ENCODE results near the gene GIGYF1.

The GIGYF1 gene

DNA sequence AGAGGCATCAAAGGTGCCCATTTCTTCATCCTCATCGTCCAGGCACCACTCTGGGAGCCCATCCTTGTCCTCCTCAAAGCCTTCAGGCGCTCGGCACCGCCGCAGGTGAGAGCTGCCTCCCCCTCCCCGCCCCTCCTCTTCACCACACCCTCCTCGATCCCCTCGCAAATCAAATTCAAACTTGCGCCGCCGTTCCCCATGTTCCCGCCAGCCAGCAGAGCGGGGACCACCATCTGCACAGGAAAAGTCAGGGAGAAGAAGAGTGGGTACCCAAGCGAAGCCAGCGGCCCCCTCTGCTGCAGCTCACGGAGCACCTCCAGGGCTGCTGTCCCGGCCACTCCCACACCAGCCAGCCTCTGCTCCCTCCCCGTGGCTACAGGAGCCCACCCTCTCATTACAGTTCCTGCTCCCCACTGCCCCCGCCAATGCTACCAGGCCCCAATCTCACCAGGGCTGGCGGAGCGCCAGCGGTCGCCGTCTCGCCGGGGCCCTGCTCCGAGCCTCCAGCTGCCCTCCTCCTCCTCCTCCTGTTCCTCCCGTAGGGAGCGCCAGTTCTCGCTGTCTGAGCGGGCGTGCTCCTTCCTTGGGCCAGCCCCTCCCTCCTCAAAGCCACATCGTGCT is 7.7 kb downstream of the GIGYF1 start:
- TF ChIP-seq, protein P1, sequence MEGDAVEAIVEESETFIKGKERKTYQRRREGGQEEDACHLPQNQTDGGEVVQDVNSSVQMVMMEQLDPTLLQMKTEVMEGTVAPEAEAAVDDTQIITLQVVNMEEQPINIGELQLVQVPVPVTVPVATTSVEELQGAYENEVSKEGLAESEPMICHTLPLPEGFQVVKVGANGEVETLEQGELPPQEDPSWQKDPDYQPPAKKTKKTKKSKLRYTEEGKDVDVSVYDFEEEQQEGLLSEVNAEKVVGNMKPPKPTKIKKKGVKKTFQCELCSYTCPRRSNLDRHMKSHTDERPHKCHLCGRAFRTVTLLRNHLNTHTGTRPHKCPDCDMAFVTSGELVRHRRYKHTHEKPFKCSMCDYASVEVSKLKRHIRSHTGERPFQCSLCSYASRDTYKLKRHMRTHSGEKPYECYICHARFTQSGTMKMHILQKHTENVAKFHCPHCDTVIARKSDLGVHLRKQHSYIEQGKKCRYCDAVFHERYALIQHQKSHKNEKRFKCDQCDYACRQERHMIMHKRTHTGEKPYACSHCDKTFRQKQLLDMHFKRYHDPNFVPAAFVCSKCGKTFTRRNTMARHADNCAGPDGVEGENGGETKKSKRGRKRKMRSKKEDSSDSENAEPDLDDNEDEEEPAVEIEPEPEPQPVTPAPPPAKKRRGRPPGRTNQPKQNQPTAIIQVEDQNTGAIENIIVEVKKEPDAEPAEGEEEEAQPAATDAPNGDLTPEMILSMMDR (conservative IDR thresholded peaks at IDR 0.05), result no peak
- H3K27ac ChIP-seq, result no peak overlapping the region

DNA sequence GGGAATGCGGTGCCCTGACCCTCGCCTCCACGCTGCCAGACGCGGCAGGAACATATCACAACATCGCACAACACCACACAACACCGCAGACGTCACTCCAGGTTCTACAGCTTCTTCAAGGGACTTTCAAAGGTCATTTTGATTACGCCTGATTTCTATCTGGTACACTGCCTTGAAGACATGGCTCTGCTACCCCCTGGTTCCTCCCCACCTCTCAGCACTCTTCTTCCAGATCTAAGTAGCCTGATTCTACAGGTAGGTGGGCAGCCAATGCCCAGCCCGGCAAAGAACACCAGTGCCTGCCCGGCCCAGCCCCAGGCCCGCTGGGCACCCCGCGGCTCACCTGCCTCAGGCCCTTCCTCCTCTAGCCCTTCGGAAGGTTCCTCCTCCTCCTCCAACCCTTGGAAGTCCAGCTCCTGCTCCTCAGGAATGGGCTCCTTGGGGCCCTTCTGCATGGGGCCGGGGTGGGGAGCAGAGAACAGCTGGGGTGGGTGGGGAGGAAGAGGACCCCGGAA is 8.4 kb downstream of the GIGYF1 start:
- TF ChIP-seq, protein P1 (conservative IDR thresholded peaks at IDR 0.05), result no peak
- no peak overlapping the region for H3K27ac ChIP-seq

DNA sequence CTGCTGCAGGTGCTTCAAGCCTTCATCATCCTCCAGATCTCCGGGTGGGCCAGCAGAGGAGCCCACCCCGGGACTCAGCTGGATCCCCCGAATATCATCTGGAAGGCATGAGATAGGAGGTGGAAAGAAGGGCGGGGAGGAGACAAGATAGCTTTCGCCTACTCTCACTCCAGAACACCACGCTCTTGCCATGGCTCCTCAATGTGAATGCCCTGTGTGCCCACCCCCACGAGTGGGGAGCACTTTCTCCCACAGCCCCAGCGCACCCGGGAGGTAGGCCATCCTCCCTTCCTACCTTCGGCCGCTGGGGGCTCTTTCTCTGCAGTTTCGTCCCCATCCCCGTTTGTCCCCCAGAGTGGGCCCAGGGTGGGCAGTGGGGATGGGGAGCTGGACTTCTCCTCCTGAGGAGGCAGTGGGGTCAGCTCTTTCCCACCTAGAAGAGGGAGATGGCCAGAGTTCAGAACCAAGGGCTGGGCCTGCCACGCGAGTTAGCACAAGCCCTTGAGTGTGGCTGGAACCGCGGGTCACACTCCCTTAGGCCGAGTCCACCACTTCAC is 8.9 kb downstream of the GIGYF1 start:
- TF ChIP-seq, protein P1 (conservative IDR thresholded peaks at IDR 0.05), result no peak

DNA sequence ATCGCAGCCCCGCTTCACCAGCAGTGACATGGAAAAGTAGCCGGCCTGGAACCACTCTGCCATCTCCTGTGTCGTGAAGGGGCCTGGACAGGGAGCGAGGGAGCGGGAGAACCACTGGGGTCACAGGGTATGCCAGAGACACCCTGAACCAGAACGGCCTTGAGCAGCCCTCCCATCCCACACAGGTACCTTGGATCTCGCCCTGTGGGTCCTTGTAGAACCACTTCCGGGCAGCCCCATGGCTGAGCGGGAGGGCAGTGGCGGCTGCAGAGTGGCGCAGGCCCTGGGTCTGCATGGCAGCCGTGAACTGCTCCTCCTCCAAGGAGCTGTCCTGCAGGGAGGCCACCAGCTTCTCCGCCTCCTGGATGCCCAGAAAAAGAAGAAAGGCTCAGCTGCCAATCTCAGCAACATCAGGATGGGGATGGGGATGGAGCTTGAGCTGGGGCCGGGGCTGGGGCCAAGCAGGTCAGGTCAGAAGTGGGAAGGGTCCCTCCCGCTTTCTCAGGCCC is 9.5 kb downstream of the GIGYF1 start:
- TF ChIP-seq, protein P1 (conservative IDR thresholded peaks at IDR 0.05), result no peak
- H3K27ac ChIP-seq, result no peak overlapping the region

More for the DNA sequence above, 8.9 kb downstream of the GIGYF1 start:
- H3K27ac ChIP-seq, result no peak overlapping the region

DNA sequence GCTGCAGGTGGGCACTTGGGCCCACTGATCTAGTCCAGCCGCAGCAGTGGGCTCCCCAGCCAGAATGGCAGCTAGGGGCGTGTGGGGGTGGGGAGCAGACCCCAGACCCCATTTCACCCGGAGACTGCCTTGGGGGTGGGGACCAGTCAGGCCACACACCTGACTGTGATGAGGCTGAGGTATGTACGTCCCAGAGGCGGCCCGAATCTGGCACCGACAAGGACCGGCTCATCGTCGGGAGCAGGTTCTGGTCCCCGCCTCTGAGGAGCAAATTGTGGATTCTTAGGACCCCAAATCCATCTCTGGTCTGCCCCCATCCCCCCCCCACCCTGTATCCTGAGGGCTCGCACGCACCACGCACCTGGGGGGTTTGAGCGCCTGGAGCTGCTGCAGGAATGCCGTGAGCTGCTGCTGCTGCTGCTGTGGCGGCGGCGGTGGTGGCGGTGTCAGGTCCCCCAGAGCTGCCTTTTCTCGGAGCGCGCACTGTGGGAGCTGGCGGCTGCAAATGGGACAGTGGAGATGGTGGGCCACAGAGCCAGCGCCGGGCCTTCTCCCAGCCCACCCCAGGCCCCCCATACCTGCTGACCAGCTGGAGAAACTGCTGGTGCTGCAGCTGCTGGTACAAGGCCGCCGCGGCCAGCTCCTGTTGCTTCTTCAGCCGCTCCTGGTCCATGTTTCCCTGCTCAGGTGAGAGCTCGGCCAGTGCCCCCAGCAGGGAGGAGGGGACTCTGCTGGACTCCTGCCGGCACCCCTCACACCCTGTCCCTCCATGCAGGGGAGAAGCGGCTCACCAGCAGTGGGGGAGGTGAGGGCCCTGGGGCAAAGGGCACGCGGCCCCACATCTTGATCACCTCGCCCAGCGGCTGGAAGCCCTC is 10.2 kb downstream of the GIGYF1 start:
- H3K27ac ChIP-seq, result no peak overlapping the region
- TF ChIP-seq, protein P1 (conservative IDR thresholded peaks at IDR 0.05), result no peak

DNA sequence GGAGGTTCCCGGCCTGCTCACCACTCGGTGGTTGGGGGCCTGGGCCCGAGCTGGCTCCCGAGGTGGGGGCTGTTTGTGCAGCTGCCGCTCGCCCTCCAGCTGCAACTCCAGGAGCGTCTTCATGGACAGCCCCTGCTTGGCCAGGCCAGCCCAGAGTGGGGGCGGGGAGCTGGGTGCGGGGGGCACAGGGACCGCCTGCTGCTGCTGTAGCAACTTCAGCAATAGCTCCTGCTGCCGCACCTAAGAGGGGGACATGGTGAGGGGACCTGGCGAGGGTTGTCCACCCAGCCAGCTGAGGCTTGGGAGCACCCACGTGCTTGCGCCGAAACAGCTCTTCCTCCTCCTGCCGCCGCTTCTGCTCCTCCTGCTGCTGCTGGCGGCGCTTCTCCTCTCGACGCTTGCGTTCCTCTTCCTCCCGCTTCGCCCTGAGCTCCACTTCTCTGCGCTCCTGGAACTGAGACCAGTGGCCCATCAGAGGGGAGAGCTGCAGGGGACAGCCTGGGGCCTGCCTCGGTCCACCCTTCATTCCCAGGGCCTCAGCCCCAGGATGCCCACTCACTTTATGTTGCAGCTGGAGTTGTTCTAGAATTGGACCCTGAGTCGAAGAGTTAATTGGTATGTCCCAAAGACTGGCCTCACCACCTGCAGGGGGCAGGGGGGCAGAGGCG is 10.9 kb downstream of the GIGYF1 start:
- H3K27ac ChIP-seq, result no peak overlapping the region
- TF ChIP-seq, protein P1 (conservative IDR thresholded peaks at IDR 0.05), result no peak
